ENCODE data around the gene SAP30L.

DNA sequence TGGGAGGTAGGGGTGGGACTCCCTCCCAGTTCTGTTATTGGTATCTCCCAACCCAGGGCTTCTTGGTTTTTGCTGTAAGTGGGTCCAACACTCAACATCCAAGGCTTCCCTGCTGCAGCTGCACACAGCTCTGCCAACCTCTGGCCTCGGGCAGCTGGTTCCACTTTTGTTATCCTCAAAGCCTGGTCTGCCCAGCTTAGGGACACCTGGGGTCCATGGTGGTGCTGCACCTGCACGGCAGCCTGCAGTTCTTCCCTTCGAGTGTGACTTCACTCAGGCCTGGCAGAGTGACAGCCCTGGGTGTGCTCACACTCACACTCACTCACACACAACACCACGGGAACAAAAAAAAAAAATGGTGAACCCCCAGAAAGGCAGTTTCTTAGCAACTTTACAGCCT is 15.3 kb upstream of the SAP30L start:
- TF ChIP-seq, protein P1, sequence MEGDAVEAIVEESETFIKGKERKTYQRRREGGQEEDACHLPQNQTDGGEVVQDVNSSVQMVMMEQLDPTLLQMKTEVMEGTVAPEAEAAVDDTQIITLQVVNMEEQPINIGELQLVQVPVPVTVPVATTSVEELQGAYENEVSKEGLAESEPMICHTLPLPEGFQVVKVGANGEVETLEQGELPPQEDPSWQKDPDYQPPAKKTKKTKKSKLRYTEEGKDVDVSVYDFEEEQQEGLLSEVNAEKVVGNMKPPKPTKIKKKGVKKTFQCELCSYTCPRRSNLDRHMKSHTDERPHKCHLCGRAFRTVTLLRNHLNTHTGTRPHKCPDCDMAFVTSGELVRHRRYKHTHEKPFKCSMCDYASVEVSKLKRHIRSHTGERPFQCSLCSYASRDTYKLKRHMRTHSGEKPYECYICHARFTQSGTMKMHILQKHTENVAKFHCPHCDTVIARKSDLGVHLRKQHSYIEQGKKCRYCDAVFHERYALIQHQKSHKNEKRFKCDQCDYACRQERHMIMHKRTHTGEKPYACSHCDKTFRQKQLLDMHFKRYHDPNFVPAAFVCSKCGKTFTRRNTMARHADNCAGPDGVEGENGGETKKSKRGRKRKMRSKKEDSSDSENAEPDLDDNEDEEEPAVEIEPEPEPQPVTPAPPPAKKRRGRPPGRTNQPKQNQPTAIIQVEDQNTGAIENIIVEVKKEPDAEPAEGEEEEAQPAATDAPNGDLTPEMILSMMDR (IDR thresholded peaks at IDR 0.05), result no peak
- no peak for TF ChIP-seq POLR2A (IDR thresholded peaks at IDR 0.05)

All from Peyer's patch (tissue), 4 donors.